Transverse colon (tissue), 4 donors: ENCODE results near the gene TARS1.

Experiments used
- CTCF ChIP-seq, 5 experiments: fragments of 200-600 bp in 3 of 5; fragments of 450-650 bp in 2 of 5; sonication (generic) in 3 of 5; IDR thresholded peaks; 1 replicate in 2 of 5; 2 replicates in 3 of 5; pipeline ENCODE4 v1.5.1; 2016 to 2017; ENCODE audit warnings: antibody characterized with exemption in 5 of 5, inconsistent platforms in 3 of 5, mild to moderate bottlenecking in 2 of 5, moderate library complexity in 1 of 5
- POLR2A ChIP-seq: fragments of 450-650 bp; IDR thresholded peaks from one replicate; pipeline ENCODE4 v1.6.1; 2016; ENCODE audit warnings: antibody characterized with exemption, mild to moderate bottlenecking, moderate library complexity
- POLR2AphosphoS5 ChIP-seq, 3 donors: sonication (generic); formaldehyde crosslinking; IDR thresholded peaks; one replicate each; pipeline ENCODE4 v1.6.1; 2016; ENCODE audit warnings: antibody characterized with exemption in 3 of 3

GRCh38 chr5:33444542-33444941 lies 3.8 kb downstream of the TARS1 start:
- TF ChIP-seq CTCF (IDR thresholded peaks at IDR 0.05), result no peak
- no peak for TF ChIP-seq POLR2A
- TF ChIP-seq POLR2AphosphoS5 (IDR thresholded peaks at IDR 0.05), result no peak
